HepG2 (cell line): ENCODE measurements around the gene PDGFRB. TPM values are rescaled to one million over a fixed set of nuclear protein-coding genes. Genes with fewer than 3 reads are reported as not detected.
A peak's percentile ranks its signal among the peaks of the same experiment; 100 is the strongest.

Source experiments
- AGO1 ChIP-seq: fragments of 200-400 bp; formaldehyde crosslinking; IDR thresholded peaks from 2 replicates; pipeline ENCODE4 v1.6.1; 2017; ENCODE audit warnings: mild to moderate bottlenecking, low read depth, low read length, moderate library complexity; ENCODE audit not compliant: poor library complexity, severe bottlenecking
- AGO2 ChIP-seq: fragments of 200-400 bp; formaldehyde crosslinking; optimal IDR thresholded peaks from 2 replicates; pipeline ENCODE3; 2017; ENCODE audit warnings: mild to moderate bottlenecking, low read depth, low read length, moderate library complexity
- BORCS8-MEF2B ChIP-seq: sonication (generic); formaldehyde crosslinking; IDR thresholded peaks from 2 replicates; pipeline ENCODE4 v1.8.0; 2022; ENCODE audit warnings: mild to moderate bottlenecking, missing genetic modification reagents
- CHD4 ChIP-seq: fragments of 200-600 bp; sonication (generic); IDR thresholded peaks from 2 replicates; pipeline ENCODE4 v1.7.0; 2017; ENCODE audit warnings: mild to moderate bottlenecking, low read length, borderline replicate concordance
- HMGXB3 ChIP-seq: sonication (generic); formaldehyde crosslinking; IDR thresholded peaks from 2 replicates; pipeline ENCODE4 v1.4.0; 2020; ENCODE audit warnings: missing genetic modification reagents, borderline replicate concordance
- JUN ChIP-seq: sonication (generic); formaldehyde crosslinking; IDR thresholded peaks from 2 replicates; pipeline ENCODE4 v1.4.0; 2020; ENCODE audit warnings: mild to moderate bottlenecking, missing genetic modification reagents
- KDM4B ChIP-seq: sonication (generic); formaldehyde crosslinking; IDR thresholded peaks from 2 replicates; pipeline ENCODE4 v1.4.0; 2020; ENCODE audit warnings: missing genetic modification reagents
- LBX2 ChIP-seq: sonication (generic); formaldehyde crosslinking; IDR thresholded peaks from 2 replicates; pipeline ENCODE4 v1.5.0; 2020; ENCODE audit warnings: missing genetic modification reagents, mild to moderate bottlenecking, borderline replicate concordance
- MBNL3 ChIP-seq: fragments of 250-450 bp; sonication (Bioruptor Pico); conservative IDR thresholded peaks from 2 replicates; pipeline ENCODE4 v1.8.0; 2022; ENCODE audit warnings: mild to moderate bottlenecking, inconsistent platforms
- MEF2D ChIP-seq: sonication (generic); formaldehyde crosslinking; IDR thresholded peaks from 2 replicates; pipeline ENCODE4 v1.5.1; 2020; ENCODE audit warnings: mild to moderate bottlenecking, missing genetic modification reagents
- MTA1 ChIP-seq: sonication (generic); formaldehyde crosslinking; IDR thresholded peaks from 2 replicates; pipeline ENCODE4 v1.4.0; 2020; ENCODE audit warnings: missing genetic modification reagents, mild to moderate bottlenecking, borderline replicate concordance
- NR2C2 ChIP-seq: sonication (generic); formaldehyde crosslinking; IDR thresholded peaks from 2 replicates; pipeline ENCODE4 v1.4.0; 2020; ENCODE audit warnings: missing genetic modification reagents, mild to moderate bottlenecking, moderate library complexity, borderline replicate concordance
- RAD51 ChIP-seq: fragments of 450-650 bp; IDR thresholded peaks from 2 replicates; pipeline ENCODE4 v1.6.1; 2016; ENCODE audit warnings: borderline replicate concordance
- SCMH1 ChIP-seq: sonication (generic); formaldehyde crosslinking; IDR thresholded peaks from 2 replicates; pipeline ENCODE4 v1.9.0; 2021; ENCODE audit warnings: missing genetic modification reagents, mild to moderate bottlenecking, borderline replicate concordance
- TBP ChIP-seq: sonication (generic); formaldehyde crosslinking; IDR thresholded peaks from 2 replicates; pipeline ENCODE4 v1.5.0; 2020; ENCODE audit warnings: missing genetic modification reagents
- THAP7 ChIP-seq: sonication (generic); formaldehyde crosslinking; IDR thresholded peaks from 2 replicates; pipeline ENCODE4 v1.8.1; 2023; ENCODE audit warnings: mild to moderate bottlenecking, missing genetic modification reagents
- TRIM24 ChIP-seq: sonication (generic); formaldehyde crosslinking; IDR thresholded peaks from 2 replicates; pipeline ENCODE4 v1.8.0; 2022; ENCODE audit warnings: mild to moderate bottlenecking, missing genetic modification reagents
- ZNF124 ChIP-seq: sonication (generic); formaldehyde crosslinking; IDR thresholded peaks from 2 replicates; pipeline ENCODE4 v1.4.0; 2020; ENCODE audit warnings: missing genetic modification reagents
- ZNF207 ChIP-seq: fragments of 450-650 bp; IDR thresholded peaks from 2 replicates; pipeline ENCODE4 v1.6.1; 2016; ENCODE audit warnings: antibody characterized with exemption, borderline replicate concordance
- ZNF510 ChIP-seq: sonication (generic); formaldehyde crosslinking; IDR thresholded peaks from 2 replicates; pipeline ENCODE4 v1.4.0; 2020; ENCODE audit warnings: low read depth, mild to moderate bottlenecking, missing genetic modification reagents
- ZNF546 ChIP-seq: sonication (generic); formaldehyde crosslinking; conservative IDR thresholded peaks from 2 replicates; pipeline ENCODE4 v1.8.1; 2023; ENCODE audit warnings: mild to moderate bottlenecking, missing genetic modification reagents
- ZNF589 ChIP-seq: sonication (generic); formaldehyde crosslinking; conservative IDR thresholded peaks from 2 replicates; pipeline ENCODE4 v1.8.0; 2022; ENCODE audit warnings: mild to moderate bottlenecking, moderate library complexity, missing genetic modification reagents
- ZNF720 ChIP-seq: sonication (generic); formaldehyde crosslinking; IDR thresholded peaks from 2 replicates; pipeline ENCODE4 v1.4.0; 2020; ENCODE audit warnings: missing genetic modification reagents
- ZNF75D ChIP-seq: sonication (generic); formaldehyde crosslinking; IDR thresholded peaks from 2 replicates; pipeline ENCODE4 v1.8.1; 2023; ENCODE audit warnings: missing genetic modification reagents, mild to moderate bottlenecking, borderline replicate concordance
- ZNF788 ChIP-seq: sonication (generic); formaldehyde crosslinking; IDR thresholded peaks from 2 replicates; pipeline ENCODE4 v1.5.0; 2020; ENCODE audit warnings: mild to moderate bottlenecking, missing genetic modification reagents, borderline replicate concordance
- ZSCAN21 ChIP-seq: sonication (generic); formaldehyde crosslinking; IDR thresholded peaks from 2 replicates; pipeline ENCODE4 v1.8.0; 2022; ENCODE audit warnings: mild to moderate bottlenecking, missing genetic modification reagents, moderate library complexity, borderline replicate concordance
- polyA plus RNA-seq, 8 experiments: library from polyadenylated mRNA; depleted of rRNA in 3 of 8; stranded (reverse) in 7 of 8; unstranded in 1 of 8; fragments of >200 nt; fragmentation: Illumina TruSeq in 4 of 8; extraction: Trizol in 4 of 8; gene quantifications; 2 replicates each; pipeline versions ENCODE4 v1.2.1 to v1.2.3, GENCODE V29; 2011 to 2016; ENCODE audit warnings: low read depth in 4 of 8, missing spikeins in 1 of 8, mixed read lengths in 1 of 8; ENCODE audit not compliant: insufficient read depth in 1 of 8
- total RNA-seq, 5 experiments: library from RNA; depleted of rRNA; stranded (reverse); fragments of >200 nt; fragmentation: Illumina TruSeq; extraction: Trizol; gene quantifications; 2 replicates each; pipeline ENCODE4 v1.2.3, GENCODE V29; 2016; ENCODE audit warnings: low read depth in 1 of 5

PDGFRB gene
- total and polyA plus RNA-seq, 2 of the 13 experiments (the other 11 are each of a cell fraction or from before 2014, with no cell fraction given) = 4.0 to 21.0 TPM

GRCh38 chr5:150136305-150137167 lies 19.1 kb downstream of the PDGFRB start (continued):
- TF ChIP-seq ZNF207 (no peak), HMGXB3 (CRISPR knock-in tag) (no peak), SCMH1 (CRISPR knock-in tag) (no peak), AGO1 (peak; percentile 26), ZNF546 (CRISPR knock-in tag) (no peak), LBX2 (CRISPR knock-in tag) (no peak), JUN (CRISPR knock-in tag) (no peak), ZNF788 (CRISPR knock-in tag) (no peak), KDM4B (CRISPR knock-in tag) (no peak), ZNF75D (no peak), MTA1 (no peak), CHD4 (no peak), TRIM24 (CRISPR knock-in tag) (no peak), ZNF124 (CRISPR knock-in tag) (no peak), BORCS8-MEF2B (CRISPR knock-in tag) (no peak; the same call in 1 of the 2 replicates), AGO2 (peak; percentile 41), RAD51 (no peak), MBNL3 (CRISPR knock-in tag) (no peak), THAP7 (CRISPR knock-in tag) (0 out of 2 replicates have a peak, but pooled peaks have one; percentile 7), TBP (CRISPR knock-in tag) (no peak), NR2C2 (CRISPR knock-in tag) (no peak), ZNF589 (CRISPR knock-in tag) (no peak), ZNF510 (CRISPR knock-in tag) (no peak), ZNF720 (CRISPR knock-in tag) (no peak), MEF2D (CRISPR knock-in tag) (0 out of 2 replicates have a peak, but pooled peaks have one; percentile 1), ZSCAN21 (CRISPR knock-in tag) (0 out of 2 replicates have a peak, but pooled peaks have one; percentile 33)
